CD4-positive, alpha-beta T cell treated with Interleukin-2 at 100 ng/mL for 4 hours (primary cell): ENCODE results near the gene LTN1.
"Not testable (repeated sequence)": the region's sequence is repeated elsewhere in the genome, so short reads cannot be mapped to it uniquely, and the experiment has no call there.

Experiments
- DNase-seq: peaks from one replicate; pipeline ENCODE4 v3.0.0-alpha.2; 2020; ENCODE audit warnings: low spot score

LTN1 gene

DNA sequence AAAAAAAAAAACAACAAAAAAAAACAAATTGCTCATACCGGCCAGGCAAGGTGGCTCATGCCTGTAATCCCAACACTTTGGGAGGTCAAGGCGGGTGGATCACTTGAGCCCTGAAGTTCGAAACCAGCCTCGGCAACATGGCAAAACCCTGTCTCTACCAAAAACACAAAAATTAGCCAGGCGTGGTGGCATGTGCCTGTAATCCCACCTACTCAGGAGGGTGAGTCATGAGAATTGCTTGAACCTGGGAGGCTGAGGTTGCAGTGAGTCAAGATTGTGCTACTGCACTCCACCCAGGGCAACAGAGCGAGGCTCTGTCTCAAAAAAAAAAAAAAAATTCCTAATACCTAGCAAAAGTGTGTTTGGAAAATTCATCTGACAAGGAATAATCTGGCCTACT, 4.5 kb downstream of the LTN1 start:
- DNase-seq = peak; percentile 26

DNA sequence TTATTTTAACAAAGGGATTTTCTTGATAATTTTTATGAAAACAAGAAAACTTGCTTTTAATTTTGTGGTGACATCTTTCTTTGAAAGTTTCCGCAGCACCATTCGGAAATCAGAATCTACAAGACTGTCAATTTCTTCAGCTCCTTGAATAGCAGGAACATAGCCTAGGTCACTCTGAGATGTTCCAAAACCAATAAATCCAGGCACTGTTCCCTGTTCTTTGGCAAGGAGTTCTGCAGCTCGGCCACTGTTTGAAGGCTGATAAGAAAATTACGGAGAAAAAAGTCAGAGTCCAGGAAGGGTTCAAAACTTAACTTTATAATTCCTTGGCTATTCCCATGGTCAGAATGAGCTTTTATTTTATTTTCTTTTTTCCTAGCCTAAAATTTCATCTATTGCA, 6.0 kb downstream of the LTN1 start:
- DNase-seq = no peak

DNA sequence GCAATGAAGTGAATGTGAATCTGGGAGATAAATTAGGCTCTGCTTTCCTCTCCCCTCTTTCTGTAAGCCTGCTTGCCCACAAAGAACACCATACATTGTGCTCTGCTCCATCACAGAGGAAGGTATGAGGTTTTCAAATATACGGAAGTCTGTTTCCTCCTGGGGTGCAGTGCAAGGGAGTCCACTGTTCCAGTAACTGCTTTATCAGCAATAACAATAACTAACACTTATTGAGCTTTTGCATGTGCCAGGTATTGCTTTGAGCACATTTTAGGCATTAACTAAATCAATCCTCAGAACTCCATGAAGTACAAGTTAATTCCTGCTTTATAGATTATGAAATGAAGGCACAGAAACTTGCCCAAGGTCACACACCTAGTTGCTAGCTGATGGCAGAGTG, 10.0 kb downstream of the LTN1 start:
- no peak for DNase-seq

DNA sequence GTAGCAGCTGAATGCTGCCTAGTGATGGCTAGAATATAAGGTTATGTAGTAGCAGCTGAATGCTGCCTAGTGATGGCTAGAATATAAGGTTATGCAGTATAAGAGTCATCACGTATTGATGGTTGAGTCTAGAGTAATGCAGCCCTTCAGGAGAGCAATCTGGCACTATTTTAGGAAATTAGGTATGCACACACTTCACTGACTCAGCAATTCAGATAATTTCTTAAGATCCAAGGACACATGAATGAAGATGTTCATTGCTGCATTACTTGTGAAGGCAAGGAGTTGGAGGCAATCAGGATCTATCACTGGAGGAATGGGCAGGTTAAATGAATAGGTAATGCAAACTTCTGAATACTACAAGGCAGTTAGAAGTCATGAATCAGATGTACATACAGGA, 13.6 kb downstream of the LTN1 start:
- no peak for DNase-seq

DNA sequence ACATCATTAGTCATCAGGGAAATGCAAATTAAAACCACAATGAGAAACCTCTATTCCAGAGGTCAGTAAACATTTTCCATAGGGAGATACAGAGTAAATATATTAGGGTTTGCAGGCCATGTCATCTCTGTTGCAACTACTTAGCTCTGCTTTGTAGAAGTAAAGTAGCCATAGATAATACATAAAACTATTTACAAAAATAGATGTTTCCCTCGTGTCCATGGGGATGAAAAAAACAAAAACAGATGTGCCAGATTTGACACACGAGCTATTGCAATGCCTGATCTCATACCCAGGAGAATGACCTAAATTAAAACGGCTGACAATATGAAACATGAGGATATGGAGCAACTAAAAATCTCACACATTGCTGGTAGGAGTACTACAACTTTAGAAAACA, 17.3 kb downstream of the LTN1 start:
- no peak for DNase-seq

DNA sequence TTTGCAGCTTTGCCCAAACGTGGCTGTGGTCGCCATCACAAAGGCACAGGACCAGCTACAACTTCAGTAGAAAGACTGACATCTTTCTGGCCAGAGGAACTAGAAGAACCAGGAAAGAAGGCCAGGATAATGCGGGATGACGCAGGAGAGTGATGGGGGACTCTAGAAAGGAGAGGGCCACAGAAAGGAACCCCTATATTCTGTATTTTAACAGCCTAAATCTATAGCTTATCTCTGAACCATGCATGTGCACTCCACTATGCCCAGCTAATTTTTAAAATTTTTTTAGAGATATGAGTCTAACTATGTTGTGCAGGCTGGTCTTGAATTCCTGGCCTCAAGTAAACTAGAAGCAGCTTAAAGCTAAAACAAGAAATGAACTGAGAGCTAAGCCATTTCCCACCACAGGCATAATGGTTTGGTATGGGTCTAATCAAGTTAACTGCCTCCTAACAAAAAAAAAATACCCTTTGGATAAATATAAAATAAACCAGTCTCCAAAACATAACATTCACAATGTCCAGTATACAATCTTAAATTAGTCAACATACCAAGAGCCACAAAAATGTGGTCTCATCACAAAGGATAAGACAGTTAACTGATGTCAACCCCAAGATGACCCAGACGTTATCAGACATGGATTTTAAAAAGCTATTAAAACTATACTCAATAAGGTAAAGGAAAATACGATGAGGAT, 18.0 kb downstream of the LTN1 start:
- no peak for DNase-seq

DNA sequence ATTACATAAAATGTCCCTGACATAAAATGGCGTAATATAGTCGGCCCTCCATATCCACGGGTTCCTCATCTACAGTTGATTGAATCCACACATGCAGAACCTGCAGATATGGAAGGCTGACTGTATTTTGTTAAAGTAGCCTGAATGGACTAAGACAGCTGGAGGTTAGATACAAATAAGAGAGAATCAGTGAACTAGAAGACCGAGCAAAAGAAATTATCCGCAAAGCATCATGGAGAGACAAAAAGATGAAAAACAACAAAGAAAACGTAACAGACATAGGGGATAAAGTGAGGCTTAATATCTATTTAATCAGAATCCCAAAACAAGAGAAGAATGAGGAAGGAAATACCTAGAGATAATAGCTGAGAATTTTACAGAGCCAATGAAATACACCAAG, 20.3 kb downstream of the LTN1 start:
- no peak for DNase-seq

DNA sequence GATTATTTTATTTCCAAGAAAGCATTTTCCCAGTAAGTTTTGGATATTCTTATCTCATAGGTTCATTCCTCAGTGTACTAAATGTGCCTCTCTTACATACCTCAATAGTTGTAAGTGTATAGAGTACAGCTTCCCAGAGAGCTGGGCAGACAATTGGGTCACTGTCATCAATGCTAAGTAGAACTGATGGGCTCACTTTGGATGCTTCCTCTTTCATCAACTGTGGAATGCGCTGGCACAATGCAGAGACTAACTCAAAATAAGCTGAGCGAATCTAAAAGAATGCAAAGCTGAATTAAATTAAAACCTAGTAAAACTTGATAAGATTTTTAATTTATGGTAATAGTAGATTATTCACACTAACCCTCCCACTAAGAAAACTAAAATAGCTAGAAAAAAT, 21.5 kb downstream of the LTN1 start:
- DNase-seq = no peak

DNA sequence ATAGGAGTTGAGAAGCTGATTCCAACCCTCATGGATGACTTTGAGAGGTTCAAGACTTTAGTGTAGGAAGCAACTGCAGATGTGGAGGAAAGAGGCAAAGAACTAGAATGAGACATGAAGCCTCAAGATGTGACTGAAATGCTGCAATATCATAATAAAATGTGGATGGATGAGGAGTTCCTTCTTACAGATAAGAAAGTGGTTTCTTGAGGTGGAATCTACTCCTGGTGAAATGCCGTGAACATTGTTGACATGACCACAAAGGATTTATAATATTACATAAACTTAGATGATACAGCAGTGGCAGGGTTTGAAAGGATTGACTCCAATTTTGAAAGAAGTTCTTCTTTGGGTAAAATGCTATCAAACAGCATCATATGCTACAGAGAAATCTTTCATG, 28.8 kb downstream of the LTN1 start:
- no peak for DNase-seq

DNA sequence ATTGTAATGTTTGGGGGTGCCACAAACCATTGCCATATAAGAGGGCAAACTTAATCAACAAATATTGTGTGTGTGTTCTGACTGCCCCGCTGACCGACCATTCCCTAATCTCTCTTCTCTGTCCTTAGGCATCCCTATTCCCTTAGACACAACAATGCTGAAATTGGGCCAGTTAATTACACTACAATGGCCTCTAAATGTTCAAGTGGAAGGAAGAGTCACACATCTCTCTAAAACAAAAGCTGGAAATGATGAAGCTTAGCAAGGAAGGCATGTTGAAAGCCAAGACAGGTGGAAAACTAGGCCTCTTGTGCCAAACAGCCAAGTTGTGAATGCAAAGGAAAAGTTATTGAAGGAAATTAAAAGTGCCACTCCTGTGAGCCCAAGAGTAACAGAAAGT, 30.2 kb downstream of the LTN1 start:
- DNase-seq = no peak

DNA sequence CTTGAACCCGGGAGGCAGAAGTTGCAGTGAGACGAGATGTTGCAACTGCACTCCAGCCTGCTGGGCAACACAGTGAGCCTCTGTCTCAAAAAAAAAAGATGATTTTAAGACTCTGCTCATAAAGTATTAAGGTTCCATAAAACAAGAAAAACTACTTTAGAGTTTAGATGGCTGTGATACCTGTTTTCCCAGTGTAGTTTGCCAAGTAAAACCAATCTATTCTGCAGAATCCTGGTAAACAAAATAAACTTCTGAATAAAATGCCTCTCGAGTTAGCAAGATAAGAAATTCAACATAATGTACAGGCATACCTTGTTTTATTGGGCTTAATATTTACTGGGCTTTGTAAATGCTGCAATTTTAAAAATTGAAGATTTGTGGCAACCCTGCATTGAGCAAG, 30.8 kb downstream of the LTN1 start:
- DNase-seq = no peak

DNA sequence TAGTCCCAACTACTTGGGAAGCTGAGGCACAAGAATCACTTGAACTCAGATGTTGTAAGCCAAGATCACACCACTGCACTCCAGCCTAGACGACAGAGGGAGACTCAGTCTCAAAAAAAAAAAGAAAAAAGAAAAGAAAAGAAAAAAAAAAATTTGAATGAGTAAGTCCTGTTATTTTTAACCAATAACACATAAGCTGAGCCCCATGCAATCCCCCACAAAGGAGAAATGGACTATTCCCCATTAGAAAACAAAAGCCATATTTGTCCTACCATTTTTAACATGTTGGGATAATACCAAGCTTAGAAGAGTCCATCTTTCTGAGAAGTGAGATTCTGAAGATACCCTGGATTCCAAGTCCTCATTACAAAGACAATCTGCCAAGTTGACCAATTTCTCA, 32.4 kb downstream of the LTN1 start:
- DNase-seq = no peak

DNA sequence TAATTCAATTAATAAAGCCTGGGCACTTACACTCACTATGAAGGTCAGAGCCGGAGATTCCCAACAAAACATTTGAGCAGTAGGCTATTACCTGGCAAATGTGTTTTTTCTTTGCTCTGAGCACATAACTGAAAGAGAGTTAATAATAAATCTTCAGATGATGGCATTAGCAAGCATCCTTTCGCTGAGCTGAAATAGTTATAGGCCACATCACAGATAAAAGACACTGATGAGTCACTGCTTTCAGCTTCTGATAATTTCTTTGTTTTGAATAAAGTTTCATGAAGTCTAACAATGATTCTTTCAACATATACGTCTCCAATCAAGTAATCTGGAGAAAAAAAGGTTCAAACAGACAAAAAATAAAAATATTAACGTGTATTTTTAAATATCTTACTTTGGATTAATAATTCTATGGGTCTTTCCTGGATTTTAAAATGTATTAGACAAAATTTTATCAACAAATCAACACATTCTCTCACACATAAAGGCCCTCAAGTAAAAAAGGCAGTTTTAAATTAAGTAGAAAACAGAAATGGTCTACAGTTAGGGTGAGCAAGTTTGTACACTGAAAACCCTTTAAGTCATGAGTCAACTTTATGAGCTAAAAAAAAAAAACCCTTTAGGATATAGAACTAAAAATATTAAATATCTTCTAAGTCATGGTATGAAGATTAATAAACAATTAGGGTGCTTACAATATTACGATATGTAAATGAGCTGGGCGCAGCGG, 33.1 kb downstream of the LTN1 start:
- DNase-seq = no peak

DNA sequence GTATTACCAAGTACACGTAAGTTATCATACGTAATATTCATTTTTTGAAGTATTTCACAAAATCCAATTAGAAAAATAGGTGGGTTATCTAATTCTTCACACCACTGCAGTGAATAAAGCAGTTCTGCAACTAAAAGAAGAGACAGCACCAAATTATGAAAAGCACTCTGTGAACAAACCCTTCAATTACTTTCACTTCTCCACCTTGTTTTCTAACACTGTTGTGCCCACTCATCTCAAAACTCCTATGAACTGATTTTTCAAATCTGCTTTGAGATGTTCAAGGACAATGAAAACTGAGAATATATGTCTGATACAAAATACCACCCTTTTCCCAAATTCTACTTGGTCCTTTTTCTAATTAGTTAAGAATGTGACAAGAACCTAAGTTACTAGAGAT, 39.4 kb downstream of the LTN1 start:
- DNase-seq = no peak

DNA sequence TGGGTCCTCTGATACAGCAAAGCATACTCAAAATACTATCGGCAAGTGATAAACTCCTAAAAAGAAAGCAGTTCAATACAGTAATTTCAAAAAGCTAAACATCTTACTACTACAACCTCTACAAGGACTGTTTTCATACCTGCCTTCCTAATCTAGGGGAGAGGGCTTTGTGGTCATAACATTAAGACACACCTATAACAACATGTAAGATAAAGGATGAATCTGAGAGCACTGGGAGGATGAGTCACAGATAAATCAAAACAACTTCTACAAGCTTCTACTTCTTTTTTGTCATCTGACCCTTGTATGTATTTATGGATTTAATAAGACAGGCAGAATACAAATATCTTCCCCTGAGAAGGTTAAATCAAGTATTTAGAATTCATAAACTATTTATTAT, 40.0 kb downstream of the LTN1 start:
- no peak for DNase-seq

DNA sequence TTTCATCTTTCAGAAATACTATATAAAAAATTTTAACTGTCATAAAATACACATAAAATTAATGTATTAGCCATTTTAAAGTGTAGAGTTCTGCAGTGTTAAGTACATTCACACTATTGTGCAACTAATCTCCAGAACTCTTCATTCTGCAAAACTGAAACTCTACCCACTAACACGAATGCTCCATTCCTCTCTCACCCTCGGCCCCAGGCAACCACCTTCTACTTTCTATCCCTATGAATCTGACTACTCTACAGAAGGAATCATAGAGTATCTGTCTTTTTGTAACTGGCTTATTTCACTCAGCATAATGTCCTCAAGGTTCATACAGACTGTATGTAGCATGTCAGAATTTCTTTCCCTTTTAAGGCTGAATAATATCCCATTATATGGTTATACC, 43.4 kb downstream of the LTN1 start:
- DNase-seq = no peak

DNA sequence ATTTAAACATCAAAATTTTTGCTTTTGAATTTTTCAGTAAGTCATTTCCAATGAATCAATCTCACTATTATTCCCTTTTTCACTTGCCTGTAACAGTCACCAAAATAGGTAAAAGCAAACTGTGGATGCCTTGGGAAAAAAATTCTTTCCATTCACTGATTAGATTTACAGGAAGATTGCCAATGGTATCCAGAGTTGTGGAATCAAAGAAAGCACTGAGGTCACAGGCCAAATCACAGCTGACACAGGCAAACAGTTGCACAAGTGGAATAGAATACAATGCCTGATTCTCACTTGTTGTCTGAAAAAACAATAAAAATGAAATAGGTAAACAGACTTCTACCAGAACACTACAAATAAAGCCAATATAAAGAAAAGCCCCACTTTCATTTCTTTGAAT, 48.4 kb downstream of the LTN1 start:
- no peak for DNase-seq

DNA sequence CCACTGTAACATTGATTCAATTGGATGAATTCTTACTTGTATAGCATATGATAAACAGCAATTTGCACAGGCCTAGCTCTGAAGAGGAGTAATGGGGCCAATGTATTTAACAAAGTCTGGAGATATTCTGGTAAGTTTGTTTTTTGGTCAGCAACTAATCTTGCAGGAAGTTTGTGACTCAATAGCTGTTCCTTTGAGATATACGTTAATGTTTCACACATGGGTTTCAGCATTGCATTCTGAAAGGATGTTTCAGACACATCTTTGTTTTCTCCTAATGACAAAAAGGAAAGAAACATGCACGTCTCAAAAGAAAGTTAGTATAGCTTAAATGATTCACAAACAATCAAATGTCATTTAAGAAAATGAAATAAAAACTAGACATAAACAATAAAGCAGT, 49.0 kb downstream of the LTN1 start:
- no peak for DNase-seq

DNA sequence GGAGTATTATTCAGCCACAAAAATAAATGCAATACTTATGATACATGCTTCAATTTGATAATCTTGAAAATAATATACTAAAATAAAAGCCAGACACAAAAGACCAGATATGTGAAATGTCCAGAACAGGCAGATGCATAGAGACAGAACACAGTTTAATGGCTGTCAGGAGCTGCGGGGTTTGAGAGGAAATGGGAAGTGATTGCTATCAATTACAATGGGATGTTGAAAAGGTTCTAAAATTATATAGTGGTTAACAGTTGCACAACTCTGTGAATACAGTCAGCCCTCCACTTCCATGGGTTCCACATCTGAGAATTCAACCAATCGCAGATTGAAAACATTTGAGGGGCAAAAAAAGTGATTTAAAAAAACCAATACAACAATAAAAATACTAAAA, 54.0 kb downstream of the LTN1 start:
- no peak for DNase-seq

DNA sequence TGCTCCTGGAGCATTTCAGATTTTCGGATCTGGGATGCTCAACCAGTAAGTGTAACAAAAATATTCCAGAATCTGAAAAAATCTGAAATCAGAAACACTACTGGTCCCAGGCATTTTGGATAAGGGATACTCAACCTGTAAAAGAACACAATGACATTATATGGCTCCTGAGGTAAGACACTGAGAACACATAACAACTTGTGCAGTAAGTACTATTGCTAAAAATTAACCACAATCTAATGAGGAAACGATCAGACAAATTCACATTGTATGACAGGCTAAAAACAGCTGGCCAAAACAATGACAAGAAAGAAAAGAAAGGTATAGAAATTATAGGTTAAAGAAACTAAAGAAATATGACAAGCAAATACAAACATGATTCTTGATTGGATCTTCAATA, 54.9 kb downstream of the LTN1 start:
- no peak for DNase-seq

DNA sequence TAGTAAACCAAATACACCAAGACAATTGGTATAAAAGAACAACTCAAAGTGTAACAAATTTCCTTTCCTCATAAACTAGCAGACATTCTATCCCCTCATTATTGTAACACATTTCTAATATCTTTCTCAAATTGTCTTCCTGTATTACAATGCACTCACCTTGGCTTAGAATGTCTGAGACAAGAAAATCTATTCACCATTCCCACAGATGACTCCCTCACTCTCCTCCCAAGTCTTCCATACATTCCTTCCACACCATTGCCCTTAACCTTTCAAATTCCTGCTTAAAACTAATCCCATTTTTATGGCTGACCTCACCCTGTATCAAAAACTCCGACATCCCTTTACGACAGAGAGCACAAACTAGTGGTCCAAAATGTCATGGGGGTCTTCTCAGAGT, 56.0 kb downstream of the LTN1 start:
- DNase-seq = no peak

DNA sequence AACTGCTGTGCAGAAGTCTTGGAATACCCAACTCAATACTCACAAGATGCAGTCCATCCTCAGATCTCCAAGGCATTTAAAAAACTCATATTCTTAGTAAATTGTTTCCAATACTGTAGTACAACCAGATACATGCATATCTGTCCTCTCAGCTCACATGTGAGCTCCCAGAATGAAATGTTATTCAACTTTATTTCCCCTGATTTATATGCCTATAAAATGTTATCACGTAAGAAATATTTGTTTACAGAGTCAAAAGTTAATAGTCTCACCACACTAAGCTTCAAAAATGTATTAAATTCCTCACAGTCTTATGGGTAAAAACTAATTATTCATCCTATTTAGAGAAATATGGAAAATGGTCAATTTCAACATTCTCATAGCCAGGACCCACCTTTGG, 56.6 kb downstream of the LTN1 start:
- no peak for DNase-seq

DNA sequence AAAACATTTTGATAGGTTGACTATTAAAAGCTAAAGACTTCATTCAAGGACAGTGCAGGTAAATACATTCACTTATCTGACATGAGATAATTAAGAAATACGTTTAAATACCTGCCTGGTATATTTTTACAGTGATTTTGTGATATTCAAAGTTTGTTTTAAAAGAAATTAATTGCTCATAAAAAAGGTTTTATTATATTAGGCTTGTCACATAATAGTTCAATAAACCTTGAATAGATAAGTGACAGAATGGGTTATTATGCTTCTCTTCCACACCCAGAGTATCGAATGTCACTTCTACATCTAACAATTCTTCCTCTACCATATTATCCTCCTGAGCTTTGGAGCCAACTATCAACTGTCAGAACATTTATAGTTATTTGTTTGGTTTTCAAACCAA, 60.0 kb downstream of the LTN1 start:
- no peak for DNase-seq

DNA sequence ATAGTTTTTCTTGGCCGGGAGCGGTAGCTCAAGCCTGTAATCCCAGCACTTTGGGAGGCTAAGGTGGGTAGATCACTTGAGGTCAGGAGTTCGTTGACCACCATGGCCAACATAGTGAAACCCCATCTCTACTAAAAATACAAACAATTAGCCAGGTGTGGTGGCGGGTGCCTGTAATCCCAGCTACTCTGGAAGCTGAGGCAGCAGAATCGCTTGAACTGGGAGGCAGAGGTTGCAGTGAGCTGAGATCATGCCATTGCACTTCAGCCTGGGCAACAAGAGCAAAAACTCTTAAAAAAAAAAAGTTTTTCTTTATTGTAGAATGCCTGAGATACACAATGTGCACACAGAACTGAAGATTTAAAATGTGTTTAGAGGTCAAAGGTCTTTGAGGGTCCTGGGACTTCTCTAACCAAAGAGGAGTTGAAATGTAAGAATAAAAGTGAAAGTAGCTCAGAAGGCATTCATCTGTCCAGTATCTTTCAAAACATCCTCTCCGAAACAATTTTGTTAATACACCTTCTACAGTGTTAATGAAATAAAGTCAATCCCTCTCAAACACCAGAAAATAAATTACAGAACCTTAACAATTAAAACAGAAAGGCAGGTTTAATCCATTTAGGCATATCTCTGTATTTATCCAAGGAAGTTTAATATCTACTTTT, 60.8 kb downstream of the LTN1 start:
- not testable (repeated sequence) for DNase-seq
